ENCODE measurements around the gene GNB1L. TPM values are rescaled to one million over a fixed set of nuclear protein-coding genes. Genes with fewer than 3 reads are reported as not detected.

The GNB1L gene
- total RNA-seq, 2 donors from 2014 or later: 13.9 to 20.5 TPM

DNA sequence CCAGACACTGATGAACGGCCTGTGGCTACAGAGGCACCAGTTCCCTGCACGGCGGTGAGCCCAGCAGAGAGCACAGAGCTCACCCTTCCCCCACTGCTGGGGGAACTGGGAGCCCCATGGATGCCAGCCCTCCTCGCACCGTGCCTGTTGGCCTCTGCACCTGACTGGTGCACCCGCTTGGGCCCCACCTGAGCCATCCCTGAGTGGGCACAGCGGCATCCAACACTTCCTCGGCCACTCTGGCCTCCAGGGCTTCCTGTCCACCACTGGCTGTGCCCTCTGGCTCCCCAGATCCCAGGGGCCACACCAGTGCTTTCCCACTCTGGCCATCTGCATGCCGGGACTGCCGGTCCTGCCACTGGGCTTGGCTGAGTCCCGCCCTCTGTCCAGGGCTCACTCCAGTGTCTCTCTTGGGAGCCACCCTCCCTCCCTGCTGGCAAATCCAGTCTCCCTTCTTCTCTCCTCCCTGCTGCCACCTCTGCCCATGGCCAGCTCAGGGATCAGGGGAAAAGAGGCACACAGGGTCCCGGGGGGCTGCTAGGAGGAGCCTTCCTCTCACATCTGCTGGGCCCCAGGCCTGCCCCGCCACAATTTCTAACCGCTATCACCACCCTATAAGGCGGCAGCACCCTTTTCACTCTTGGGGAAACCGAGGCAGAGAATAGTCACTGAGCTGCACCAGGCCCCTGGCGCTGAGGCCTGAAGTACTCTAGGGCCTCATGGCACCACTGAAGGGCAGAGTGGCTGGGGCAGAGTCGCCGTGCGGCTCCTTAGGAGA, 33.0 kb downstream of the GNB1L start:
- Mint-ChIP-seq H3K9me3 (no peaks in the 10 kb centered on the region), H3K36me3 (ENCODE audit: insufficient read depth in 2 of 2) (no peaks in the 10 kb centered on the region), H3K27me3 (ENCODE audit: low read depth) (no peaks in the 10 kb centered on the region), H3K27ac (no peak overlapping the region), H3K4me3 (no peak overlapping the region), H3K4me1 (ENCODE audit: low read depth) (no peaks in the 10 kb centered on the region)
- ATAC-seq (replicated peaks in 1 of 2): no peak
- DNase-seq: no peak

DNA sequence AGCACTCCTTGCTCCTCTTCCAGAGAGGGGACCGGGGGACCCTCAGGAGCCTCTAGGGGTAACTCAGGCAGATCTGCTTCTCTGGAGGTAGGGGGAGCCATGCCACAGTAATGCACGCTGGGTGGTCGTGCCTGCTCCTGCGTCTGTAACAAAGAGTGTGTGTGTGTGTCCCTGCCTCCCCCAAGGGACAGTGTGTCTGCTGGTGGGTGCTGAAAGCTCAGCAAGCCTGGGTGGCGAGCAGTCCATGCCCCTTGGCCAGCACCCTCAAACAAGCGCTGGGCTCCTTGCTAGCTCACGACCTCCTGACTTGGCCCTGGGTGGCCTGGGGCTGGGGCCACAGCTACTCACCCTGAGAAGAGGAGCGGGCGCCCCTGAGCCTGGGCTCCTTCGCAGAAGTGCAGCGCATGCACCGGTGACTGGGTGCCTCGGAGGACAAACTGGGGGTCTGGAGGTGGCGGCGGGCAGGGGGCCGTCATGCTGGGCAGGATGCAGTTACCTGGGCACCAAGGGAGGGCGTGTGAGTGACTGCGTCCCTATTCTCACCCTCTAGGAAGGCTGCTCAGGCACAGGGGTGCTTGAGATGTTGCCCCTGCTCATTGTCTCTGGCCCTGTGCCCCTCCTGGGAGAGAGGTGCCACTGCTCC, 33.7 kb downstream of the GNB1L start:
- Mint-ChIP-seq H3K36me3 (ENCODE audit: insufficient read depth in 2 of 2) (no peaks in the 10 kb centered on the region), H3K9me3 (no peaks in the 10 kb centered on the region), H3K27ac (no peak overlapping the region), H3K4me1 (ENCODE audit: low read depth) (no peaks in the 10 kb centered on the region), H3K4me3 (no peak overlapping the region), H3K27me3 (ENCODE audit: low read depth) (no peaks in the 10 kb centered on the region)
- ATAC-seq (replicated peaks in 1 of 2) (no peak), DNase-seq (no peak)

DNA sequence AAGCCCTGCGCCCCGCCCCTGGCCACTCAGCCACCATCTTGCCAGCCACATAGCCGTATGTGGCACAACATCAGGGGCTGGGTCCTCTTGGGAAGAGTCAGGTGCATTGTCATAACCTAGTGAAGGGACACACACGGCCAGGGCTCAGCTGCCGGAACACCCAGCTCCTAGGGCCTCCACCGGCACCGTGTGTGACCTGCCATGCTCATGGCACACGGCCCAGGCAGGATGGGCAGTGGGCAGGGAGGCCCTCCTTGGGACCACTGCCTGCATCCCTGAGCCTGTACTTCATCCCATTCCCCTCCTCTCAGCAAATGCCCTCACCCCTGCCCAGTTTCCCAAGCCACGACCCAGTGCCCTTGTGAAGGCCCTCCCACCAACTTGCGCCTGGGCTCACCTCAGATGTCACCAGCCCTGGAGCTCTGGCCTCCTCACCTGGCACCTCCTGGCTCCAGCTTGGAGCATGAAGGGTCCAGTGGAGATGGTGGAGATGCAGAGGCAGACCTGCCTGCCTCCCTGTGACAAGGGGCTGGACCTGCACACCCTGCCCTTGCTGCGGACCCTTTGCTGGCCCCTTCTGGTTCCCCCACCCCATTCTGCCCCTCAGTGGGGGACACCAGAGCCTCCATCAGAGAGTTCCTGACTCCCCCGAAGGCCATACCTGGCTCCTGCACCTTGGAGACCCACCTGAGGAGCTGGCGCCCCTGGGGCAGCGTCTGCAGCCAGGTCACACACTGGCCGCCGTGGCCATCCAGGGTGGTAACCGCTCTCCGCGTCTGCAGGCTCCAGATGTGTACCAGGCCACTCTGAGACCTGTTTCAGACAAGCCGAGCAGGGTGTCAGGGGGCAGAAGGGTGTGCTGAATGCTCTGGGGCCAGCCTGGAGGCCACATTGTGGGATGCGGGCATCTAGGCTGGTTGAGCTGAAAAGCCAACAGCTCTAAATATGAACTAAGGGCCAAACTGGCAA, 34.5 kb downstream of the GNB1L start:
- Mint-ChIP-seq H3K9me3 (no peaks in the 10 kb centered on the region), H3K4me1 (ENCODE audit: low read depth) (no peaks in the 10 kb centered on the region), H3K27ac (no peak overlapping the region), H3K4me3 (no peak overlapping the region), H3K27me3 (ENCODE audit: low read depth) (no peaks in the 10 kb centered on the region), H3K36me3 (ENCODE audit: insufficient read depth in 2 of 2) (no peaks in the 10 kb centered on the region)
- no peak for DNase-seq
- ATAC-seq (replicated peaks in 1 of 2): no peak

DNA sequence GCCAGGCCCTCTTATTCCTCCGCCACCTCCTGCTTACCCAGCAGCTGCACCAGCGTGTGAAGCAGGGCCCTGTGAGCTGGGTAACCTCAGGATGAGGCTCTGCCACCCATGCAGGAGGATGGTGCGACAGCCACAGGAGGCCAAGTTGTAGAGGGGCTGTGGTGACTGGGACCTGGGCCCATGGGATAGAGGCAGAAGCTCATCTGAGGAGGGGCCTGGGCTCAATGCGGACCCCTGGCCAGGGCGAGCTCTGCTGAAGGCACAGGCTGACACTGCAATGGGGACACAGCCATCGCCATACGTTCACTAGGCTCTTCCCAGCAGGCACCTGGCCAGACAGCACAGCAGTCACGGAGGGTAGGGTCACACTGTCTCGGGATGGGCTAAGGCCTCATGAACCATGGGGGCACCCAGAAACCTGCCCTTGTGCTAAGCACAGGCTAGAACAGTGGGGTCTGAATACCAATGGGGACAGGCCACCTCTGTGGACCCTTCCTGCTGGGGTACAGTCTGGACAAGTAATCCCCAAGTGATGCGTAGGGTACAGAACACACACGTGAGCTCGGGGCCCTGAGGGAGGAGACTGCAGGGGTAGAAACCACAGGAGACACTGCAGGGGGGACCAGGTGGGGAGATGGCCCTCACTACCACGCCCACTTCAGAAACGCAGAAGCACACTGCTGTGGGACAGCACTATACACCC, 35.3 kb downstream of the GNB1L start:
- DNase-seq: no peak
- Mint-ChIP-seq H3K4me3 (no peak overlapping the region), H3K36me3 (ENCODE audit: insufficient read depth in 2 of 2) (no peaks in the 10 kb centered on the region), H3K27me3 (ENCODE audit: low read depth) (no peaks in the 10 kb centered on the region), H3K27ac (no peak overlapping the region), H3K4me1 (ENCODE audit: low read depth) (no peaks in the 10 kb centered on the region), H3K9me3 (no peaks in the 10 kb centered on the region)
- ATAC-seq (replicated peaks in 1 of 2): no peak

DNA sequence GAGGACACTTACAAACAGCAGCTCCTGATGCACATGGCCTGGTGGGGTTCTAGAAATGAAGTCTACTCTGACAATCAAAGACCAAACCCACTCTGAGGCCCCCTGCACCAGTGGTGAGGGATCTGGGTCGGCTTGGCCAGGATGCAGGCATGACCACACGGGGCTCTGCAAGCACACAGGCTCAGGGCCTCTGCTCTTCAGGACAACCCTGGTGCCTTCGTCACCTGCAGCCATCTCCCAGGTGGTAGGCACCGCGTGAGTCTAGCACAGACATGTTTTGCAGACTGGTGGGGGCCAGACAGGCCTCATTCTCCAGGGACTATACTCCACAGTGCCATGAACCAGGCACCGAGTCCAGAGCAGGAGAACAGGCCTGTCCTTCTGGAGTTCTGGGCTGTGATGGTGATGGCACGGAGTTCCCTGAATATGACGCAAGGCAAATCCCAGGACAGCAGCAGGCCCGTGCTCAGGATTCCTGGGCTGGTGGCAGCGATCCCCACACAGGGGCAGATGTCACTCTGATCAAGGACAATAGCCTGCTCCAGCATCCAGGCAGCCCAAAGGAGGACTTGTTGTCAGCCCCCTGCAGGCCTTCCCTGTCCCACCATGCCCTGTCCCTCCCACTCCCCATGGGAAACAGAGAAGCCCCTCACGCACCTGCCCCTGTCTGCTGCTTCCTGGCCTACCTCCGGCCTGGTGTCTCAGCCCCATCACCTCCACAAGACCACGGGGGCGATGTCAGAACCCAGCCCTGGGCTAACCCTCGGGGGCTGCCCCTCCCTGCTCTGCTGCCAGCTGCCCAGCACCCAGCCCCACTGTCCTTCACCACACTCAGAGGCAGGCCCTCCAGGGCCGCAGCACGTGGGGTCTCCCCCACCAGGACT, 36.1 kb downstream of the GNB1L start:
- Mint-ChIP-seq H3K27me3 (ENCODE audit: low read depth) (no peaks in the 10 kb centered on the region), H3K4me1 (ENCODE audit: low read depth) (no peaks in the 10 kb centered on the region), H3K36me3 (ENCODE audit: insufficient read depth in 2 of 2) (no peaks in the 10 kb centered on the region), H3K27ac (no peak overlapping the region), H3K4me3 (no peak overlapping the region), H3K9me3 (no peaks in the 10 kb centered on the region)
- ATAC-seq (replicated peaks in 1 of 2) (no peak), DNase-seq (no peak)

DNA sequence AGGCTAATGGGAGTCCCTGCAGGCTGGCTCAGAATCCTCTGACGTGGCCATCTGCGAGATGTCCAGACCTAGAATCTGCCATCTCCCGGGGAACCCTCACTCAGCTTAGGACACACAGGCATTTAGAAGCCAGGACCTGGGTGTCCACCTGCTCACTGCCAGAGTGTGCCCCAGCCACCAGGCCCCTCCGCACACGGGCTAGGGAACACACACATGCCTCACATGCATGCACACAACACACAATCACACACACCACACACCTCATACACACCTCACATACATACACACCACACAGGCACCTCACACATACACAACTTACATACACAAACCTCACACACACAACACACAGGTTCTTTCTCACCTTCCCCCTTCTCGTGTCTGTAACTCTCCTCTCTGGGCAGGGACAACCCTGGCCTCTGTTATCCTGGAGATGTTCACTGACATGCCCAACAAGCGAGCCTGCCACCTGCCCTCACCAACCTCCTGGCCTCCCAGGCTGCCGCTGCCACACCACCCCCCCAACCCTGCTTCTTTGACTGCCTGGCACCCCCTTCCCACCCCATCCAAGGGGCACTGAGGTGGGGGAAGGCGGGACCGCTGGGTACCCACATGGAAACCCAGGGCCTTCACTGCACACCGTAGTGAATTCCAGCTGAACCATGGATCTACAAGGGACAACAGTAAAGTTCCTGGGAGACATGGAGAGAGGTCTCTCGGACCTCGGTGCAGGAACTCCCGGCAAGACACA, 38.1 kb downstream of the GNB1L start:
- Mint-ChIP-seq H3K27me3 (ENCODE audit: low read depth) (no peaks in the 10 kb centered on the region), H3K27ac (no peak overlapping the region), H3K36me3 (ENCODE audit: insufficient read depth in 2 of 2) (no peaks in the 10 kb centered on the region), H3K4me1 (ENCODE audit: low read depth) (no peaks in the 10 kb centered on the region), H3K4me3 (no peak overlapping the region), H3K9me3 (no peaks in the 10 kb centered on the region)
- ATAC-seq (replicated peaks in 1 of 2) (no peak), DNase-seq (no peak)

DNA sequence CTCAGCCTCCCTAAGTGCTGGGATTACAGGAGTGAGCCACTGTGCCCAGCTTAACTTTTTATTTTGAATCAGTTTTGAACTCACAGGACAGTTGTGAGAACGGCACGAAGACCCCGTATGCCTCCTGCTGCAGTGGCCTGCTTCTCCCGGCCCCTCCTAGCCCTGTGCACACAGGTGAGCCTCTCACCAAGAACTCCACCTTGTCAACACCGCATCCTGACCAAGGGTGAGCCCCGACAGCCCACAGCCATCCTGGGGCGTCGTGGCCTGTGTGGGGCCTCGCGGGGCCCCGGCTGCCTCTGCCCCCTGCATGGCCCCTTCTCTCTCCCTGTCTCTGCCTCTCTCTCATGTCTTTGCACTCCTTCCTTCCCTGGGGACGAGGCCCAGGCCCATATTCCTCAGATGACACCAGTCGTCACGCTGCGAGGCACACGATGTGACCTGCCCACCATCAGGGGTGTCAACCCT, 38.8 kb downstream of the GNB1L start:
- no peak for DNase-seq
- ATAC-seq (replicated peaks in 1 of 2): no peak
- Mint-ChIP-seq H3K36me3 (ENCODE audit: insufficient read depth in 2 of 2) (no peaks in the 10 kb centered on the region), H3K27ac (no peak overlapping the region), H3K9me3 (no peaks in the 10 kb centered on the region), H3K27me3 (ENCODE audit: low read depth) (no peaks in the 10 kb centered on the region), H3K4me1 (ENCODE audit: low read depth) (no peaks in the 10 kb centered on the region), H3K4me3 (no peak overlapping the region)

DNA sequence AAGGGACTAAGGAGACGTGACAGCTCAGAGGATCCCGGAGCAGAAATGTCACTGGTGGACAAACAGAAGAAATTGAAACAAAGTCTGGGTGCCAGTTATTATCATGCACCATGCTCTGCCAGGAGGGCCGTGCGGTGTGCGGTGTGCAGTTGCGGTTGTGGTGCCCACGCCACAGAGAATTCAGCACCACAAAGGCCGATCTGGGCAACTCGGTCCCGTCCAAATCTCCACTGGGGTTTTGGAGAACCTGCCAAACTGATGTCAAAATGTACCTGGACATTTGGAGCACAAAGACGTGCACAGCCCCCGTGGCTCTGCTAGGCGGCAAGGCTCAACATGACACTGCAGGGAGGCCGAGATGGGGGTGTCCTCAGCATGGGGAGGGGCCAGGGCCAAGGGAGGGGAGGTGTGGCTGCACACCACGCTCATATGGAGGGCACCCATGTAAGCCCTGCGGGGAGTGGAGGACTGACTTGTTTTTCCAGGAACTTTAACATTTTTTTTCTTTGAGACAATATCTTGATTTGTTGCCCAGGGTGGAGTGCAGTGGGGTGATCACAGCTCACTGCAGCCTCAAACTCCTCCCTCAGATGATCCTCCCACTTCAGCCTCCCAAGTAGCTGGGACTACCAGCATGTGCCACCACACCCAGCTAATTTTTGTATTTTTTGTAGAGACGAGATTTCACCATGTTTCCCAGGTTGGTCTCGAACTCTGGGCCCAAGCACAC, 39.4 kb downstream of the GNB1L start:
- no peak for DNase-seq
- Mint-ChIP-seq H3K4me3 (no peak overlapping the region), H3K27ac (no peak overlapping the region), H3K27me3 (ENCODE audit: low read depth) (no peaks in the 10 kb centered on the region), H3K9me3 (no peaks in the 10 kb centered on the region), H3K36me3 (ENCODE audit: insufficient read depth in 2 of 2) (no peaks in the 10 kb centered on the region), H3K4me1 (ENCODE audit: low read depth) (no peaks in the 10 kb centered on the region)
- no peak for ATAC-seq (replicated peaks in 1 of 2)

DNA sequence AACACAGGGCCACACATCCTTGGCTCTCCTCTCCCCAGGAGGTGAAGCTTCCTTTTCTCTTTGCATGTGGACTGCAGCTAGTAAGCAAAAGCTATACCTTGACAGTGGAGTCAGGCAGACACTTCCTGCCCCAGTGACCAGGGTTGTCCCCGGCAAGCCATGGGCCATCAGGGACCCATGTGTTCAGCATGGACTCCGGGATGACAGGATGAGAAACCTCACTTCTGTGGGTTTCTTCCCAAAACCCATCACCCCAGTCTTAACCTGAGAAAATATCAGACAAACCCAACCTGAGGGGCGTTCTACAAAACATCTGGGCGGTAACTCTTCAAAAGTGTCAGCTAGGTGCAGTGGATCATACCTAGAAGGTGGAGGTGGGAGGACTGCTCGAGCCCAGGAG, 40.2 kb downstream of the GNB1L start:
- no peak overlapping the region for H3K4me3 Mint-ChIP-seq
- H3K27ac Mint-ChIP-seq: no peak overlapping the region
- no peaks in the 10 kb centered on the region for H3K9me3 Mint-ChIP-seq
- no peaks in the 10 kb centered on the region for H3K27me3 Mint-ChIP-seq (ENCODE audit: low read depth)
- H3K4me1 Mint-ChIP-seq (ENCODE audit: low read depth): no peaks in the 10 kb centered on the region
- DNase-seq: no peak
- no peak for ATAC-seq (replicated peaks in 1 of 2)
- no peaks in the 10 kb centered on the region for H3K36me3 Mint-ChIP-seq (ENCODE audit: insufficient read depth in 2 of 2)

DNA sequence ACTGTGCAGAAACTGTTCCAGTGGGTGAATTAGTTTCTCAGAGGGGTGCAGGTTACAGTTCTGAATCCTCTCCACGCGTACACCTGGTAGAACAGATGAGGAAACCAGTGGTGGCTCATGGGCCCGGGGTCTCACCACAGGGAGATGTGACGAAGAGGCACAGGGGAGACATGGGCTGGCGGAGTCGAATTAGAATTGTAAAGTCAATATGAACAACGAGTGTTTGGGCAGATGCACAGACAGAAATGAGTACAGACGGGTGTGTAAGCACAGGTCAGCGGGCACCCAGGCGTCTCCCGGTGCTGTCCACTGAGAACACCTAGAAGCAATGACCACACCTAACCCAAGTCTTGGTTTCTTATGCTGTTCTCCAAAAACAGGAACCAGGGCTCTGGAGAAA, 41.8 kb downstream of the GNB1L start:
- no peak for DNase-seq
- Mint-ChIP-seq H3K4me3 (no peak overlapping the region), H3K27me3 (ENCODE audit: low read depth) (no peaks in the 10 kb centered on the region), H3K36me3 (ENCODE audit: insufficient read depth in 2 of 2) (no peaks in the 10 kb centered on the region), H3K4me1 (ENCODE audit: low read depth) (no peaks in the 10 kb centered on the region), H3K27ac (no peak overlapping the region), H3K9me3 (no peaks in the 10 kb centered on the region)
- no peak for ATAC-seq (replicated peaks in 1 of 2)
